ENCODE results near the gene NFAT5.
"Not testable (repeated sequence)": the region's sequence is repeated elsewhere in the genome, so short reads cannot be mapped to it uniquely, and the experiment has no call there.

NFAT5 gene

DNA sequence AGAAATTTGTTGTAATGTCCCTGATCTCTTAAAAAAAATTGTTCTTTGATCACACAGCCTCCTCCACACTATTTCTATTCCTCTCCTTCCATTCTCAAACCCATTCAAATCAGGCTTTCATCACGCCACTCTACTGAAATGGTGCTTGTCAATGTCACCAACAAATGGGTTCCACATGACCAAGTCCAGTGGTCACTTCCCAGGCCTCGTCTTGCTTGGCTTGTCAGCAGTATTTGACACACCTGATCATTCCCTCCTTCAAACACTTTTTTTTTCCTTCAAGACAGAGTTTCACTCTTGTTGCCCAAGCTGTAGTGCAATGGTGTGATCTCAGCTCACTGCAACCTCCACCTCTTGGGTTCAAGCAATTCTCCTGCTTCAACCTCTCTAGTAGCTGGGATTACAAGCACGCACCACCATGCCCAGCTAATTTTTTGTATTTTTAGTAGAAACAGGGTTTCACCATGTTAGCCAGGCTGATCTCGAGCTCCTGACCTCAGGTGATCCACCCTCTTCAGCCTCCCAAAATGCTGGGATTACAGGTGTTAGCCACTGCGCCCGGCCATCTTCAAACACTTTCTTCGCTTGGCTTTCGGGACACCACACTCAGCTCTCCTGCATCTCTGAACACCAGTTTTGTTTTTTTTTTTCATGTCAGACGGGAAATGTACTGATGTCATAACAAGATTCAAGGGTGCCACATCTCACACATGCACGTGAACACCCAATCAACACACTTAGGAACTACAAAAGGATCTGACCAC is 142.3 kb downstream of the NFAT5 start:
- DNase-seq (ENCODE audit: low read depth, low spot score): no peak

DNA sequence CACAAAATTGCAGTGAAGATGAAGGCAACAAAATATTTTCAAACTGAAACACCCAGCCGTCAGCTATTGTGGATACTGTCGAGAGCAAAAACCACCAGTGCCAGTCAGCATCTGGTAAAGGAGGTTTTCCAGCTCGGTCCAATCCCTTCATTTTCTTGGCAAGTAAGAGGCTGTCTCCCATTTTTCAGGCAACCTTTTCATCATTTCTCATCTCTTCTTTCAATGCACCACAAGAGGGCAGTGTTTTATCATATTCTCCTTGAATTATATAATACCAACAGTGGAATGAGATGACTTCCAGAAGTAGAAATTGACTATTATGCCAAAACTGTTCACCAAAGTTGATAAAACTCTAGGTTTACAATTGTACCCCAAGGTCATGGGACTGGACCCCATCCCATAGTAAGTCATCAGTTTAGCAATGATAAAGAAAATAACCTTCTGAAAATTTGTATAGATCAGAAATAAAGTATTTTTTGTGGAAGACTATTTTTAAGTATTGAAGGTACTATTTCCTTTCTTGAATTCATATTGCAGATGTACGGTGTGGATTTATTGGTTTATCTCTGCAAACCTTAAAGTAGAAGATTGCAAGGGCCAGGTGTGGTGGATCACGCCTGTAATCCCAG is 143.8 kb downstream of the NFAT5 start:
- DNase-seq (ENCODE audit: low read depth, low spot score): peak; percentile 74

DNA sequence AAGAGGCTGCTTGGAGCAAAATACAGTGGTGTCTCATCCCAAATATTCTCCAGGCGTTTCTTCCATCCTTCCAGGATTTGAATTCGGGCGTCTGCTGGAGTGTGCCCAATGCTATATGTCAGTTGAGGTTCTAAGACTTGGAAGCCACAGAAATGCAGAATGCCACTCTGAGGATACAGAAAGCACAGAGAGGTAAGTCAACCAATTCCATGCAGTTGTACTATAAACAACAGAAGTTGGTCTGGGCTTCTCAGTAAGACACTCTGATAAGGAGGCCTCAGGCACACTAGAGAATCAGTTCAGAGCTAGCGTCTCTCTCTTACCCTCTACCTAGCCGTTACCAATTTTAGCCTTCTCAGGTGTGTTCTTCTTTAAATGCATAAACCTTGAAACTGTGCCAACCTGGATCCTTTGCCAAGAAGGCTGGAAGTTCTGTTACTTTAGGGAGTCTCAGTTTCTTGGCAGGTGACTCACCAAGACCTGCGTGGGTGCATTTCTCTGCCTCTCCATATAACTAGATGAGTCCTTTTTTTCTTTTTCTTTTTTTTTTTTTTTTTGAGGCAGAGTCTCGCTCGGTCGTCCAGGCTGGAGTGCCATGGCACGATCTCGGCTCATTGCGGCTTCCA is 145.5 kb downstream of the NFAT5 start:
- peak; percentile 54 for DNase-seq (ENCODE audit: low read depth, low spot score)

DNA sequence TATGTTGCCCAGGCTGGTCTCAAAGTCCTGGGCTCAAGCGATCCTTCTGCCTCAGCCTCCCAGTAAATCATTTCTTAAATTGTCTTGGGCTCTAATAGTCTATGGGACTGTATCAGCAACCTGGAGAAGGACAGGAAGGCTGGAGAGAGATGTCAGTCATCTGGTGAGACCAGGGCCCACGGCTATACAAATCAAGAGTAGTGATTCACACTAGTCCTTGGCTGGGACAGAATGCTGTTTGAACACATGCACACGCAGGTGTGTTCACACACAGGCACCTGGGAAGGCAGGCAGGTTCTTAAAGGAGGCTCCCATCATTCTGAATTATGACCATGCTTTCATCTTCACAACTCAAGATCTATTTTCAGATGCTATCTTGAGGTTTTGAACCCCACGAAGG is 146.5 kb downstream of the NFAT5 start:
- DNase-seq (ENCODE audit: low read depth, low spot score): no peak

DNA sequence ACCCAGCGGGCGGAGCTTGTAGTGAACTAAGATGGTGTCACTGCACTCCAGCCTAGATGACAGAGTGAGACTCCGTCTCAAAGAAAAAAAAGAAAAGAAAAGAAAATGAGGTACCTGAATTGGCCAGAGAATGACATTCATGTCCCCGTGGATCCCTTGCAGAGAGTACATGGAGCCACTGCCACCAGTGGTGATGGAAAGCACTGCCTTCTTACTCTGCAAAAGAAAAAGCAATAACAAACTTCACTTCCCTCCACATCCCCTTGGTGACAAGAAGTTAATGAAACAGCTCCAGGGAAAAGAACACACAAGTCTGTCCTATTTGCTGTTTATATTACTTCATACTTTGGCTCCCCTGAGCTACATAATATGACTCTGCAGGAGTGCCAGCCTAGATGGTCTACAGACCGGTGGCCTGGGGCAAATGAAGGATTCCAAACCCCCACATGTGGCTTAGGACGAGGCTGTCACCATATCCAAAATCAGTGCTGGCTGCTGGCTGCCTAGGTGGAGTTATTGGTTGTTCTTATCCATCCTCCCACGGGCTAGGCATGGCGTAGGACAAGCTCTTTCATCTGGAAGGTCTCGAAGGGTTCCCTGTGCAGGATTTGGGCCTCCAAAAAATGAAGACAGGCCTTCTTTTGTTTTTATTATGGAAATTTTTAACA is 147.3 kb downstream of the NFAT5 start:
- no peak for DNase-seq (ENCODE audit: low read depth, low spot score)

DNA sequence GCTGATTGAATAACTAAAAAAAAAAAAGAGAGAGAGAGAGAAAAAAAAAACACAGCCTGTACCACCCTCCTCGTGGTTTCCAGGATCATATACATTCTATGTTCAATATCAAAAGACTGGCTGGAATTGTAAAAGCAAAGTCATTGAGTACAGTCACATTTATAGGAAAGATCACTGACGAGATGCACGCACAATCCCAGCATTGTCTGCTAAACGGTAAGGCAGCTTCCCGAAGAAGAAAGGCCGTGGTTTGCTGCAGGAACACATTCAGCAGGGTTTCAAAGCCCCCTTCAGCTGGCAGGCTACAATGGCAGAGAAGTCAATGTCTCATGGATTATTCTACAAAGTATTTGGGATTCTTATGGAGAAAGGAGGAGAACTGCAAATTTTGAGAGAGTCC is 151.3 kb downstream of the NFAT5 start:
- no peak for DNase-seq (ENCODE audit: low read depth, low spot score)

DNA sequence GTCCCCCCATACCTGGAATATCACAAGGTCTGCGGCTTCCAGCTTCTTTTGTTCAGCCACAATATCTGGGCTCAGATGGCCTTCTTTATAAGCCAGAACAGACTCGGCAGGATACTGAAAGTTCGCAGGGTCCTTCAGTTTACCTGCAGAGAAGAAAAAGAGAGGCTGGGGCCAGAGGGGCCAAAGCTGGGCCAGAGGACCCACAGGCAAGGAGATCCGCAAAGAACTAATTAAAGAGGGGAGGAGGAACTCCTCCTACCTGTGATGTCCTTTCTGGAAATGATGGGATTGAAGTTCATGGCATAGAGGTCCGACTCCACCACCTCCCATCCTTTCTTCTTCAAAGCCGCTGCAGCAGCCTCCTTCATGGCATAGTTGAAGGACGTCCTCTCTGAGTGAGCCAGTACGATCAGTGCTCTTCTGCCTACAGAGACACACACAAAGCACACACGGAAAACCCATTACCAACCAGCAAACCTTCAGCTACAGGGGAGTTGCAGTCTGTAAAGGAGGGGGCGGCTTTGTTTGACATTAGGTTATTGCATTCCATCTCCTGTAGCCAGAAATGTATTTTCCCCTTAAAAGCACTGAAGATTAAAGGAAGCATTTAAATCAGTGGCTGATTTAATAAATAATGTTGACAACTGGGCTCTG is 152.5 kb downstream of the NFAT5 start:
- DNase-seq (ENCODE audit: low read depth, low spot score): no peak

DNA sequence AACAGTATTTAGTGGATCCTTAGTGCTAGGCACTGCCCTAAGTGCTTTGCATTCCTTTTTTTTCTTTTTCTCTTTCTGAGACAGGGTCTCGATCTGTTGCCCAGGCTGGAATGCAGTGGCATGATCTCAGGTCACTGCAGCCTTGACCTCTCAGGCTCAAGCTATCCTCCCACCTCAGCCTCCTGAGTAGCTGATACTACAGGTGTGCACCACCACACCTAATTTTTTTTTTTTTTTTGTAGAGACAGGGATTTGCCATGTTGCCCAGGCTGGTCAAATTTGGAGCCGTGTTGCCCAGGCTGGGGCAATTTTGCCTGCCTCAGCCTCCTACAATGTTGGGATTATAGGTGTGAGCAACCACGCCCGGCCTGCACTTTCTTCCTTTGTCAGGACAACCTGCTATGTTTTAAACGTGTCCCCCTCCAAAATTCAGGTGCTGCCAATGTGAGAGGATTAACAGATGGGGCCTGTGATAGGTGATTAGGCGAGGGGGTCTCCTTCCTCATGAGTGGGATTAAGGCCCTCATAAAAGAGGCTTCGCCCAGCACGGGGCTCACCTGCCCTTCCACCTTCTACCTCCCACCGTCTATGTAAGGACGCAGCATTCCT is 155.2 kb downstream of the NFAT5 start:
- DNase-seq (ENCODE audit: low read depth, low spot score): no peak

DNA sequence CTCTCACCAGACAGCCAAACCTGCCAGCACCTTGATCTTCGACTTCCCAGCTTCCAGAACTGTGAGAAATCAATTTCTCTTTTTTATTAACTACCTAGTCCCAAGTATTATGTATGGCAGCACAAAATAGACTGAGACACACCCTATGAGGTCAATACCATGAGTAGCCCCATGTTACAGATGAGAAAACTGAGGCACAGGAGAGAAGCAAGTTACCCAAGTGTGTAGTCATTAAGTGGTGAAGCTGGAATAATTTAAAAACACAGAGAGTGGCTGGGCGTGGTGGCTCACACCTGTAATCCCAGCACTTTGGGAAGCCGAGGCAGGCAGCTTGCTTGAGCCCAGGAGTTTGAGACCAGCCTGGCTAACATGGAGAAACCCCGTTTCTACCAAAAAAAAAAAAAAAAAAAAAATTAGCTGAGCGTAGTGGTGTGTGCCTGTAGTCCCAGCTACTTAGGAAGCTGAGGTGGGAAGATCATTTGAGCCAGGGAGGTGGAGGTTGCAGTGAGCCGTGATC is 155.7 kb downstream of the NFAT5 start:
- no peak for DNase-seq (ENCODE audit: low read depth, low spot score)

DNA sequence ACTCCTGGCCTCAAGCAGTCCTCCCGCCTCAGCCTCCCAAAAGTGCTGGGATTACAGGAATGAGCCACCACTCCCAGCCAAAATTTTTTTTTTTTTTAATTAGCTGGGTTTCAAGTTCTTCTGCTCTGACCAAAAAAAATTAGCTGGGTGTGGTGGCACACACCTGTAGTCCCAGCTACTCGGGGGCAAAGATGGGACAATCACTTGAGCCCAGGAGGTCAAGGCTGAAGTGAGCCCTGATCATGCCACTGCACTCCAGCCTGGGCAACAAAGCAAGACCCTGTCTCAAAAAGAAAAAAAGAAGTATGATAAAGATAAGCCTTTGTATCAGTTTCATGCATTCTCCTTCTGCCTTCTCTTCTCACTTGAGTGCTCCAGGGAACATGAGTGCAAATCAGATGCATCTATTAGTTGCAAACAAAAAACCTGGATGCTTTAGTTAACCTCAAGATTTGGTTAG is 158.7 kb downstream of the NFAT5 start:
- no peak for DNase-seq (ENCODE audit: low read depth, low spot score)

DNA sequence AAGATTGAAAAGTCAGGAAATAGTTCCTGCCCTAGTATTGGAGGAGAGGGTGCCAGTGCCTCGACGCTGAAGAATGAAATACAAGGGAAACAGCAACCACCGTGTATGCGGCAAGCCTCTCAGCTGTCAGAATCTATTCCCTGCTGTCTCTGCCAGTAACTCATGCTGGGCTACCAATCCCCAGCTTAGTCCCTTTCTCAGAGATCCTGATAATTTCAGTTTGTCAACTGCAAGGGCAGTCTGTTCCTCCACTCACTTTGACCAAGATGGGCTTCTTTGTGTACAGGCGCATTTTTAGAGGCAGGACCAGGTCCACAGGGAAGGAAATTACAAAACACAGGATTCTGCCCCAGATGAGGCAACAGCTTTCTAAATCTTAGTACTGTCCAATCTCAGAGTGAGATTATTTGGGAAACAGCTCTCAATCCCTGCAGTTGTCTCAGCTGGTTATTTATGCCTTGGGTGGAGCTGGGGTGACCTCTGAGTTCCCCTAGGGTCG is 159.3 kb downstream of the NFAT5 start:
- DNase-seq (ENCODE audit: low read depth, low spot score): peak; percentile 23

DNA sequence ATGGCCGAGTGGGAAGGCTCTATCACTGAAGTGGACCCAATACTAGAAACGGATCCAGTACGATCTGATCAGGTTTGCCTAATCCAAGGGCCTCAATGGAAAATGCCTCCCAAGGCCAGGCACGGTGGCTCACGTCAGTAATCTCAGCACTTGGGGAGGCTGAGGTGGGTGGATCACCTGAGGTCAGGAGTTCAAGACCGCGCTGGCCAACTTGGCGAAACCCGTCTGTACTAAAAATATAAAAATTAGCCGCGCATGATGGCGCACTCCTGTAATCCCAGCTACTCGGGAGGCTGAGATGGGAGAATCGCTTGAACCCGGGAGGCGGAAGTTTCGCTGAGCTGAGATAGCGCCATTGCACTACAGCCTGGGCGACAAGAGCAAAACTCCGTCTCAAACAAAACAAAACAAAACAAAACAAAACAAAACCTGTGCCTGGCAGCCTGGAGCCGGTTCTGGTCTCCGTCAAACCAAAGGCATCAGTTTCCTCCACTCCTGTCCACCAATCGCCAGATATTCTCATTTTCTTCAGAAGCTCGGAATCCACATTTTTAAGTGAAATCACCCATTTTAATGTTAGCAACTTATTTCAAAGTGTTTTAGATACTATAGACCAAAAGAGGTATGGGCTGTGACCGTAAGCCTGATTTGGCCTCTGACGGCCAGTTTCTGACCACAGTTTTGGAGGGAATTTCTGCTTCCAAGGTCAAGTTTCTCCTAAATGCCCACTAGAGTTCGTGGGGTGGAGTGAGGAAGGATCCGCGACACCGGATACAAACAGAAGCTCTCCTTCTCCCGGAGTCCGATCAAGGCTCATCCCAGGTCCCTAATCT is 159.9 kb downstream of the NFAT5 start:
- DNase-seq (ENCODE audit: low read depth, low spot score): no peak

DNA sequence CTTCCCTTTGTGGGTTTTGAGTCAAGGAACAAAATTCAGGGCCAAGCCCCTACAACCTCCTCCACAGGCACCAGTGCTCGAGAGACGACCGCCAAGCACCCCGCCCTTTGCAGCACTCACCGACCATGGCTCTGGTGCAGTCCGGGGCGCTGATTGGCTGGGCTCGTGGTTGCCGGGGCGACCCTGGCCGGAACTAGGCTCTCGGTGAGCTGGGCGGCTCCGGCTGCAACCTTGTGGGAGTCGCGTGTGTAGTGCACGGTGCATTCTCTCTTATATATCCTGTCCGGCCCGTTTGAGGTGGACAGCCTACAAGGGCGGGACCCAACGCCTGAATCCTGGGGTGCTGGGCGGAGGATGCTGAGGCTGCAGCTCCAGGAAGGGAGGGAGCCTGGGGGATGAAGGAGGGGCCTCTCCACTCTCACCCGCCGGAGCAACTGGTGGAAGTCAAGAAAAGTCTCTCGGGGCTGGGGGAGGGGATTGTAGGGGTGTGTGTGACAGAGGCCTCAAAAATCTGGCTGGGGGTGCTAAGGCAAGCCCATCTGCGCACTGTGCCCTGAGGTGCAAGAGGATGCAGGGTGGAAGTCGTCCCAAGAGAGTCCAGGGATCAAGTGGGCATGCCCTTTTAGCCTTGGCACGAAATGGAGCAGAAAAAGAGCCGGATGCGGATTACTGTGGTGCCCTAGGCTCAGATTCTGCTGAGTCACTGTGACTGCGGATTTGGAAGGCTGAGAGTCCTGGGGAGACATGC is 160.7 kb downstream of the NFAT5 start, which contains the start of gene NQO1:
Gene NQO1, minus strand, starts transcription at position 248 of the 748 bp plus-strand sequence. Its CDS starts 121 bp downstream, at position 127.
- DNase-seq (ENCODE audit: low read depth, low spot score): peak; percentile 97

DNA sequence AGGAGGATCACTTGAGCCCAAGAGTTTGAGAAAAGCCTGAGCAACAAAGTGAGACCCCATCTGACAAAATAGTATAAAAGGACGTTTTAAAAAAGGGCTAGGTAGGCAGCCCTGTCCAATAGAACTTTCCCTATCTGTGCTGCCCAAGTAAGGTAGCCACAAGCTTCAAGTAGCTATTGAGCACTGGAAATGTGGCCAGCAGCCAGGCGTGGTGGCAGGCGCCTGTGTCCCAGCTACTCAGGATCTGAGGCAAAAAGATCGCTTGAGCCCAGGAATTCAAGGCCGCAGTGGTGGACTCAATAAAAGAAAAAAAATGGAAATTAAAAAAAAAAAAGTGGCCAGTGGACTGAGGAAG is 162.1 kb downstream of the NFAT5 start:
- DNase-seq (ENCODE audit: low read depth, low spot score): peak; percentile 53

DNA sequence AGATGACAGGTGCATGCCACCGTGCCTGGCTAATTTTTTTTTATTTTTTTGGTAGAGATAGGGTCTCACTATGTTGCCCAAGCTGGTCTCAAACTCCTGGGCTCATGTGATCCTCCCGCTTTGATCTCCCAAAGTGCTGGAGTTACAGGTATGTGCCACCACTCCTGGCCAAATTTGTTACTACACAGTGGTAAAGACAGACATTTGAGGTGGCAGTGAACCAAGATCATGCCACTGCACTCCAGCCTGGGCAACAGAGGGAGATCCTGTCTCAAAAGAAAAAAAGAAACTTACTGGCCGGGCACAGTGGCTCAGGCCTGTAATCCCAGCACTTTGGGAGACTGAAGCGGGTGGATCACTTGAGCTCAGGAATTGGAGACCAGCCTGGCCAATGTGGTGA is 163.3 kb downstream of the NFAT5 start:
- DNase-seq (ENCODE audit: low read depth, low spot score): not testable (repeated sequence)

DNA sequence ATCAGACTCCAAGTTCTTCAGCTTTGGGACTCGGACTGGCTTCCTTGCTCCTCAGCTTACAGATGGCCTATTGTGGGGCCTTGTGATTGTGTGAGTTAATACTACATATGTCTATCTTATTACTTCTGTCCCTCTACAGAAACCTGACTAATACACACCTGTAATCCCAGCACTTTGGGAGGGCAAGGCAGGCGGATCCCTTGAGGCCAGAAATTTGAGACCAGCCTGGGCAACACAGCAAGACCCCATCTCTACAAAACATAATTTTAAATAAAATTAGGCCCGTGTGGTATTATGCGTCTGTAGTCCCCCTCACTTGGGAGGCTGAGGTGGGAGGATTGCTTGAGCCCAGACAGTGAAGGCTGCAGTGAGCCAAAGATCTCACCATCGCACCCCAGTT is 165.5 kb downstream of the NFAT5 start:
- not testable (repeated sequence) for DNase-seq (ENCODE audit: low read depth, low spot score)

DNA sequence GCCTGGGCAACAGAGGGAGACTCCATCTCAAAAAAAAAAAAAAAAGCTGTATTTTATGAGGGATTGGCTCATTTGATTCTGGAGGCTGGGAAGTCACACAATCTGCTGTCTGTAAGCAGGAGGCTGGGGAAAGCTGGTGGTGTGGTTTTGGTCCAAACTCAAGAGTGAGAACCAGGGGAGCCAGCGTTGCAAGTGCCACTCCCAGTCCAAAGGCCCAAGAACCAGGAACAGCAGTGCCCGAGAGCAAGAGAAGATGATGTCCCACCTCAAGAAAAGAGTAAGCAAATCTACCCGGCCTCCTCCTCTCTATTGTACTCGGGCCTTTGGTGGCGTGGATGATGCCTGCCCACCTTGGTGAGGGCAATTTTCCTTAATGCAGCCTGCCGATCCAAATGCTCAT is 166.3 kb downstream of the NFAT5 start:
- DNase-seq (ENCODE audit: low read depth, low spot score): no peak

DNA sequence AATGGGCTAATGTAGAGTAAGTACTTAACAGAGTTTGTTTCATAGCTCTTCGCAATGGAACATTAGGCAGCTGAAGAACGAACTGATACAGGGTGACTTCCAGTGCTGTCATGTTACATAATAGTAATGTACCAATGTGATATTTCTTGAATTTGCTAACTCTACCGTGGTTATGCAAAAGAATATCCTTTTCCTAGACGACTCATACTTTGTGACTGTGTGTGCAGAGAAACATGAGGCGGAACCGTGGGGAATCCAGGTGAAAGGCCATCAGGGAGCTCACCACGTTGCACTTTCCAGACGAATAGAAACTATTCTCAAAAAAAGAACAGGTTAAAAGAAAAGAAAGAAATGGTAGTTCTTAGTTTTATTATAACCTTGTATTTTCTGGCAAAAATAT is 175.8 kb downstream of the NFAT5 start:
- DNase-seq (ENCODE audit: low read depth, low spot score): no peak
